Measurements from ENCODE around the gene LATS2. TPM values are rescaled to one million over a fixed set of nuclear protein-coding genes. Genes with fewer than 3 reads are reported as not detected.

LATS2 gene
- total and polyA plus RNA-seq, 11 donors: 7.8 to 35.6 (median 25.8) TPM

DNA sequence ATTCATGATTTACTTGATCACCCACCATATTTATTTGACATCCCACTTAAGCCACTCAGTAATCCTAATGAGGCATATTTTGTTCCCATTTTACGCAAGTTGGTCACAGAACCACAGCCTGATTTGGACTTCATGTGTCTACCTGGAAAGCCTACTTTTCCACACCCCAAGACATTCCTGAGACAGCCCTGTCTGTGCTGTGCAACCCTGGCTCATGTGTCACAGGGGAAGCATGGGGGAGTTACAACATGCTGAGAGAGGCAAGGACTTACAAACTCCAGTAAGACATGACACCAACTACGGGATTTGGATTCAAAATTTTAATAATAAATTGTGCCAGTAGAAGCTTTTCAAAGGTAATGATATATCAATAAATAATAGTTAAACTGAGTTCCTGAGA is 88.7 kb downstream of the LATS2 start:
- Histone ChIP-seq H3K27me3 (no peaks in the 10 kb centered on the region), H3K4me1 (no peaks in the 10 kb centered on the region), H3K4me3 (no peak overlapping the region), H3K9me3 (no peaks in the 10 kb centered on the region), H3K27ac (no peak overlapping the region), H3K36me3 (peaks cover 0 to 62% (median 51%) of the 10 kb centered on the region in 9 donors)
- intact Hi-C loops (cut with DNase I): no loop called here
- TF ChIP-seq POLR2A (IDR thresholded peaks at IDR 0.05): no peak
- no peak for TF ChIP-seq CTCF (IDR thresholded peaks at IDR 0.05)
- no peak for ATAC-seq
- 91 to 95% (median 94%) methylated on average over 2 of the region's 2 CpGs for WGBS, 4 donors
- DNase-seq: no peak

GRCh38 chr13:20969182-20969581 is 92.2 kb downstream of the LATS2 start:
- ATAC-seq: no peak
- no peak overlapping the region for H3K4me3 ChIP-seq
- no peak for DNase-seq
- peaks cover 0 to 27% (median 19%) of the 10 kb centered on the region in 9 donors for H3K36me3 ChIP-seq
- no peaks in the 10 kb centered on the region for H3K4me1 ChIP-seq
- intact Hi-C loops (cut with DNase I): no loop called here
- no peaks in the 10 kb centered on the region for H3K27me3 ChIP-seq
- H3K9me3 ChIP-seq: no peaks in the 10 kb centered on the region
- no peak overlapping the region for H3K27ac ChIP-seq
- TF ChIP-seq CTCF (IDR thresholded peaks at IDR 0.05): no peak
- WGBS, 4 donors: 75 to 78% (median 77%) methylated on average over 1 of the region's 1 CpG

GRCh38 chr13:20968745-20969144 is 92.6 kb downstream of the LATS2 start:
- H3K27ac ChIP-seq: no peak overlapping the region
- intact Hi-C loops (cut with DNase I): no loop called here
- H3K27me3 ChIP-seq: no peaks in the 10 kb centered on the region
- 45 to 55% (median 46%) methylated on average over 2 of the region's 2 CpGs for WGBS, 4 donors
- H3K4me1 ChIP-seq: no peaks in the 10 kb centered on the region
- H3K4me3 ChIP-seq: no peak overlapping the region
- DNase-seq: no peak
- peaks cover 0 to 23% (median 14%) of the 10 kb centered on the region in 9 donors for H3K36me3 ChIP-seq
- TF ChIP-seq CTCF (IDR thresholded peaks at IDR 0.05) (no peak), POLR2A (IDR thresholded peaks at IDR 0.05) (no peak)
- H3K9me3 ChIP-seq: no peaks in the 10 kb centered on the region
- no peak for ATAC-seq

- no peak overlapping the region for H3K27ac ChIP-seq
- no peak for TF ChIP-seq POLR2A (IDR thresholded peaks at IDR 0.05)
- TF ChIP-seq CTCF (IDR thresholded peaks at IDR 0.05): no peak
- H3K36me3 ChIP-seq: peaks cover 0 to 9% (median under 1%) of the 10 kb centered on the region in 9 donors
- no peak overlapping the region for H3K4me3 ChIP-seq
- ATAC-seq: no peak
- H3K9me3 ChIP-seq: no peaks in the 10 kb centered on the region
- intact Hi-C loops (cut with DNase I): no loop called here
- H3K27me3 ChIP-seq: no peaks in the 10 kb centered on the region
- no peaks in the 10 kb centered on the region for H3K4me1 ChIP-seq
- WGBS, 4 donors: 60 to 67% (median 64%) methylated on average over 5 of the region's 5 CpGs
- DNase-seq: no peak
These were observed 94.0 kb downstream of the LATS2 start for GRCh38 chr13:20967340-20967739.
